Effector CD4-positive, alpha-beta T cell (primary cell): Measurements from ENCODE around the gene ITGA7.
A peak's percentile ranks its signal among the peaks of the same experiment; 100 is the strongest.

Experiments
- DNase-seq: peaks from one replicate; pipeline ENCODE4 v3.0.0-alpha.2; 2020

ITGA7 gene

GRCh38 chr12:55733021-55733555 lies 25.4 kb upstream of the ITGA7 start:
- no peak for DNase-seq

- DNase-seq = no peak
These were observed 24.6 kb upstream of the ITGA7 start for GRCh38 chr12:55732288-55732687.

GRCh38 chr12:55729819-55730818 lies 22.4 kb upstream of the ITGA7 start:
- no peak for DNase-seq

- peak; percentile 47 for DNase-seq
These were observed 21.5 kb upstream of the ITGA7 start, which contains the start of gene CD63 for GRCh38 chr12:55728939-55729818. Gene CD63, minus strand, starts transcription at chr12:55729009. Its CDS starts 668 bp downstream, at chr12:55728341.

GRCh38 chr12:55728186-55728938 lies 20.7 kb upstream of the ITGA7 start:
- no peak for DNase-seq

- DNase-seq = no peak
These were observed 20.0 kb upstream of the ITGA7 start for GRCh38 chr12:55727643-55728185.

GRCh38 chr12:55726971-55727370 lies 19.3 kb upstream of the ITGA7 start:
- no peak for DNase-seq

GRCh38 chr12:55725556-55725955 lies 17.9 kb upstream of the ITGA7 start:
- DNase-seq = no peak

GRCh38 chr12:55724940-55725309 lies 17.2 kb upstream of the ITGA7 start:
- DNase-seq = no peak

- DNase-seq = peak; percentile 54
These were observed 16.7 kb upstream of the ITGA7 start for GRCh38 chr12:55724226-55724939.

GRCh38 chr12:55723516-55724225 lies 16.0 kb upstream of the ITGA7 start:
- DNase-seq = no peak

- no peak for DNase-seq
These were observed 15.2 kb upstream of the ITGA7 start for GRCh38 chr12:55722948-55723347.

- no peak for DNase-seq
These were observed 14.0 kb upstream of the ITGA7 start for GRCh38 chr12:55721601-55722213.

- DNase-seq = no peak
These were observed 13.3 kb upstream of the ITGA7 start for GRCh38 chr12:55720894-55721444.

GRCh38 chr12:55720071-55720564 lies 12.4 kb upstream of the ITGA7 start, which contains the start of gene RDH5:
Gene RDH5, plus strand, starts transcription at chr12:55720393. Its CDS starts 792 bp downstream, at chr12:55721185.
- no peak for DNase-seq

GRCh38 chr12:55719371-55719770 lies 11.7 kb upstream of the ITGA7 start:
- no peak for DNase-seq

GRCh38 chr12:55718624-55719275 lies 11.0 kb upstream of the ITGA7 start:
- no peak for DNase-seq

- DNase-seq = no peak
These were observed 10.3 kb upstream of the ITGA7 start for GRCh38 chr12:55718015-55718414.
